GM18873 (cell line): ENCODE results near the gene NETO2.

Experiments used
- ATAC-seq: cut with Tn5 transposase; IDR thresholded peaks from one replicate; pipeline ENCODE4 v1.9.1; 2021; ENCODE audit warnings: mild to moderate bottlenecking, moderate library complexity, moderate number of reproducible peaks; ENCODE audit not compliant: unreplicated experiment, low FRiP score

NETO2 gene

DNA sequence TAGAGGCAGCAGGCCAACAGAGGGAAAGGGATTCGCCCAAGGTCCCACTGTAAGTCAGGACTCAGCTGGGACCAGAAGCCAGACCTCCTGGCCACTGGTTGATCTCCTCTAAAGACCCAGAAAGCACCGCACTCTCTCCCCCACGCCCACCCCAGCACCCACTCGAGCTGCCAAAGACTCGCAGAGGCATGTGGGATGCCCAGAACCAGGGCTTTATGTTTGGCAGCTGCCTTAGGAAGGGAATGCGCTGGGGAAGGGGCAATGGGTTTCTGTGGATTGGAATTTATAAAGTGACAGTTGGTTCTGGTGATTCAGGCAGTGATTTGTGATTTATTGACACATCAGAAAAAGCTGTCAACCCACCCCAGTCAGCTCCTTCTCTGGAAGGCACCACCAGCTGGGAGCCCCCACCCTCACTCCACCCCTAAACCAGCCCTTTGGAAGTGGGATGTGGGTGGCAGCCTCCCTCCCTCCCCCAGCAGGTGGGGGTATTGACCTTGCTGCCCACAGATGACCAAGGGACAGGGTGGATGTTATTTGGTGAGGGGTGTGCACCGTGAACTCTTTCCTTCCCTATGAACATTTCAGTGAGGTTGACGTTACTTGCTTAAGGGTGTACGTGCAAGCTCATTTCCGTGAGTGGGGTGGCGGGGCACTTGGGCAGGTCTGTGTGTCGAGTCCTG, 93.7 kb downstream of the NETO2 start:
- no peak for ATAC-seq

DNA sequence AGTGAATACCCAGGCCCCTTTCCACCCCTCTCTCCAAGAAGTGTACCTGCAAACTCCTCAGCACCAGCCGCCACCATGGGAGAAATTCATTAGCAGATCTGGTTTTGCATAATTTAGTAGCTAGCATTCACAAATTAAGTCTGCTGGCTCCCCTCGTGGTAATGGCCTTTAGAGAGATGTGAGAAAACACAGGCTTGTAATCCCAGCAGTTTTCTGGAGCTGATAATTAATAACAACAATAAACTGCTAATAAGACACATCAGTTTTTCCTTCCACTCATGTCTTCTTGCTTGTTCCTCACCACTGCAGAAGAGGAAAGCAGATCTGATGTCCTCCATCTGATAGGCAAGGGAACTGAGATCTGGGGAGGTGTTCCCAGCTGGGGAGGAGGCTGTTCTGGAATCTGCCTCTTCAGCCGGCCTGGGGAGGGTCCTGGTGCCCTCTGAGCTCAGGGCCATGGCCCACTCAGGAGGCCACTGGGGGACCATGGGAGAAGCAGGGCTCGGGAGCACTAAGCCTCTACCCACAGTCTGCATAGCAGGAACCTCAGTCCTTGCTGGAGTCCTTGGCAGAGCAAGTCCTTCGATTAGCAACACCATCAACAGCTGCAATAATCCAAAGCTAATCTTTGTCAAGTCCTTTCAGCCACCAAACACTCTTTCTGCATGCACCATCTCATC, 96.1 kb downstream of the NETO2 start:
- no peak for ATAC-seq

DNA sequence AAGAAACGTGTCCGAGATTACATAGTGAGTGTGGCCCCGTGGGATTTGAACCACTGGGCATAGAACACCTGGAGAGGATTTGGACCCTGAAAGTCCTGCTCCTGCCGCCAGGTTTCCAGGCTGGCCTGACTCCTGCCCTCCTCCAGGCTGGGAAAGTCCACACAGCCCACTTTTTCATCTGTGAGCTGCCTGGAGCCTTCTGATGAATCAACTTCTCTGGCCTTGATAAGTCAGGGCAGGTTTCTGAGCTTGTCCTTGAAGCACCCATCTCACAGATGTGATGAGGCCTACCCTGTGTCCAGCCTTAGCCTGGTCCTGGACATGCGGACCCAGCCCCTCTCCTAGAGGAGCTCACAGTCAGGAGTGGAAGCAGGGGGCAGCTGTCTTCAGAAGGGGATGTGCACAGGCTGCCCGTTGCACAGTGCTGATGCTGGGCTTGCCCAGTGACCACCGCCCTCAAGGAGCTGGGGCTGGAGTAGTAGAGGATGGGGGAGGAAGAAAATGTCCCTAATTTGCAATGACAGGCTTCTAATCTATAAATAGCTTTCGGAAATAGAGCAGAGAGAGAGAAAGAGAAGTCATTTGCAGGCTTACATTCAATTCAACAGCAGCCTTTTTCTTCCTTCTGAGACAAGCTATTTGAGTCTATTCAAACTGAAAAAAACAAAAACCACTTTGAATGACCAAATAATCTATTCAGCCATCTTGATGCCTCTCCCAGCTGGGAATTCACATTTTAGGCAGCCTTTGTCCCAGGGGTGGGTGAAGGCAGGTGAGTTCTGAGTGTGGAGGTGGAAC, 96.8 kb downstream of the NETO2 start:
- peak; percentile 71 for ATAC-seq

DNA sequence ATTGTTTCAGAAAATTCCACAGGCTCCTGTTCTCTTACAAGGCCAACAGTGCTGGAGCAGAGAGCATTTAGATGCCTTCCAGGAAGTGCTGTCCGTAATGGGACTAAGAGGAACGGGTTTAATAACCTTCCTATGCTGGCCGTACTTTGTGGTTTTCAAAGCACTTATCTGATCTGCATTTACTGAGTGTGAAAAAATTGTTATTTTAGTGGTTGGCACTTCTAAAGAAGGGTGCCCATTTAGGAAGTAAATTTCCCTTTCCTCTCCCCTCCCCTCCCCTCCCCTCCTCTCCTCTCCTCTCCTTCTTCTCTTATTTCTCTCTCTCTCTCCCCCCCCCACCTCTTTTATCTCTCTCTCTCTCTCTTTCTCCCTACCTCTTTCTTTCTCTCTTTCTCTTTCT, 98.3 kb downstream of the NETO2 start:
- ATAC-seq = no peak

DNA sequence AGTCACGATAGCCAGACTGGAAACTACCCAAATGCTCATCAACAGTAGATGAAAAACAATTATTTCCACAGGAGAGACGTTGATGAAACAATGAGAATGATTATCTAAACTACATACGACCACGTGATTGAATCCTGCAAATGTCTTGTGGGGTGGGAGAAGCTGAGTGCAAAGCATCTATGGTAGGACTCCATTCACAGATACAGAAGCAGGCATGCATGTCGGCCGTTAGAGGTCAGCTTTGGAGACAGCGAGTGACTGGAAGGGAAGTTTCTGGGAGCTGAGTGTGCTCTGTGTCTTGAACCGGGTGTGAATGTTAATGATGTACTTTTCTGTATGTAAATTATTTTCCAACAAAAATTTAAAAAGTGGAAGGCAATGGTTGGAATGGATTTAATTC, 98.7 kb downstream of the NETO2 start:
- no peak for ATAC-seq

DNA sequence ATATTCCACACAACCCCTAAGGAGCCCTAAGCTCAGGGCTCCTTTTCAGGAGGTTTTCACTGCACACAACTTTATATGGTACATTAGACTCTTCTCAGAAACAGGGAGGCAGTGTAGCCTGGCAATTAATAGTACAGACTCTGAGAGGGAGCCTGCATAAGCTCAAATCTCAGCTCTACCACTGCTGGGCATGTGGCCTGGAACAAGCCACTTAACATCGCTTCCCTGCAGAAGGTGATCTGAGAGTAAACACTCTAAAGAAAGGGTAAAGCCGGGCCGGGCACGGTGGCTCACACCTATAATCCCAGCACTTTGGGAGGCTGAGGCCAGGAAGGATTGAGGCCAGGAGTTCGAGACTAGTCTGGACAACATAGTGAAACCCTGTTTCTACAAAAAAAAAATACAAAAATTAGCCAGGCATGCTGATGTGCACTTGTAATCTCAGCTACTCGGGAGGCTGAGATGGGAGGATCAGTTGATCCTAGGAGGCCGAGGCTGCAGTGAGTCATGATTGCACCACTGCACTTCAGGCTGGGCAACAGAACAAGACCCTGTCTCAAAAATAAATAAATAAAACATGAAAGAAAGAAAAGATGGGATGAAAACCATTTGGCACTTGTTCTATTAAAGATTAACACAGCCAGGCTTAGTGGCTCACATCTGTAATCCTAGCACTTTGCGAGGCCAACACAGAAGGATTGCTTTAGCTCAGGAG, 99.6 kb downstream of the NETO2 start:
- no peak for ATAC-seq

DNA sequence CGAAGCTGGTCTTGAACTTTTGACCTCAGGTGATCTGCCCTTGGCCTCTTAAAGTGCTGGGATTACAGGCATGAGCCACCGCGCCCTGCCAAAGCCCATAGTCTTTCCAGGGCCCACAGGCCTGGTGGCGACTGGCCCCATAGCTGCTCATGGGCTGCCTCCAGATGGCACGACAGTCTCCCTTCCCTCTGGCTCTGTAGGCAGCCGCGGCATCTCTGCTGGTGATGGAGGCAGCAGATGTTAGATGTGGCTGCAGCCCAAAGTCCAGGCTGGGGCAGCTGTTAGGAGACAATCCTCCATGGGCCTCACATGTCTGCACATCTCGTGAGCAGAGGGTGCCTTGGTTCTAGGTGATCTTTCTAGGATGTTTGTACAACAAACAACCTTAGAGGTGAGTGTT, 100.5 kb downstream of the NETO2 start:
- no peak for ATAC-seq

DNA sequence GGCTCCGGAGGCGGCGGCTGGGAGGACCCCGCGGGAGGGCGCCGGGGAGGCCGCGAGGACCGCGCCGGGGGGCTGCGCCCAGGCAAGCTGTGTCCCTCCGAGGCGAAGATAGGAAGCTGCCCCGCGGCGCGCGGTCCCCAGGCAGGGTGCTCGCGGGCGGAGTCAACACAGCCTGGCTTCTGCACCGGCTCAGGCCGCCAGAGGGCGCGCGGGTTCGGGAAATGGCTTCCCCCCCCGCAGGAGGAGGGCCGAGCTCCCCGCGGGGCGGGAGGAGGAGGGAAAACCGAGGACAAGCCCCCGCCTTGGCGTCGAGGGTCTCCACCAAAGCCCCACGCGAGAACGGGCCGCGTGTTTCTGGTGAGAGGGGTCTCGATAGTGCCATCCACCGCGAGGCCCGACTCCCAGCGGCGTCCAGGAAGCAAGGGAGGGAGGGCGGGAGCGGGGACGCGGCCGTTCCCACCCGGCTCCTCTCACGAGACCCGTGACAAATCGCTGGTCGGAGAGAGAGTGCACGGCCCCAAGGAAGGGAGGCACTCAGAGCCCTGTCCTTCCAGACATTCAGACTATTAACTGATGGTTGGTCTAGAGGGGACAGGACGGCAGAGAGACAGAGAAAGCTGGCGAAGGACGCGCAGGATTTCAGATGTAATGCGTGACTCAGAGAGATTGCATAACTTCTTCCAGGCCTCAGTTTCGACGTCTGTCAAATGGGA, 105.8 kb downstream of the NETO2 start:
- peak; percentile 87 for ATAC-seq

DNA sequence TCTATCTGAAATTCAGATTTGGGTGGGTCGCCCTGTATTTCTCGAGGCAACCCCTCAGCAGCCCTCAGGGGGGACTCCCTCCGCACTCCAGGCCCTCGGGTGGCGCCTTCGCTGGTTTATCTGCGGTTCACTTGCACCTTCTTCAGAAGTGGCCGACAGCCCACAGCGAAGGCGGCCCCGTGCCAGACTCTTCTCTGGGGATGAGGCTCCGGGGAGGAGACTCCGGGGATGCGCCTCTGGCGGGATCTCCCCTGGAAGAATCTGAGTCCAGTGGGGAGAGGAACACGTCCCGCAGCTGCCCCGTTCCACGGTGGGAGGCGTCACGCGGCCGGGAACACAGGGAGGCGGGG, 106.4 kb downstream of the NETO2 start:
- no peak for ATAC-seq

DNA sequence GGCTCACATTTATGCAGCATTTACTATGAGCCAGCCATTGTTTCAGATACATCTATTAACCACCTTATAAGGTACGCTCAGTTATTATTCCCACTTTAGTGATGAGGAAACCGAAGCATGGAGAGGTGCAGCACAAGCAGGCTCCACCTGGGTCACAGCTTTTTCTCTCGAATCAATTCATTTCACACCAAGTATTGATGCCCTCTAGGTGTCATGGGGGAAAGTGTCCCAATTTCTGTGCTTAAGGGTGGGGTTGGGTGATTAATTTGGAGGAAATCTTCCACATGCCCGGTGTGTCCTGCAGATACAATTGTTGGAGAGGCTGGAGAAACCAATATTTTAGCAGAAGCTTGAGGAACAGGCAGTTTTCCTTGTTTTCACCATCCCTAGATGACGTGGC, 107.5 kb downstream of the NETO2 start:
- no peak for ATAC-seq

DNA sequence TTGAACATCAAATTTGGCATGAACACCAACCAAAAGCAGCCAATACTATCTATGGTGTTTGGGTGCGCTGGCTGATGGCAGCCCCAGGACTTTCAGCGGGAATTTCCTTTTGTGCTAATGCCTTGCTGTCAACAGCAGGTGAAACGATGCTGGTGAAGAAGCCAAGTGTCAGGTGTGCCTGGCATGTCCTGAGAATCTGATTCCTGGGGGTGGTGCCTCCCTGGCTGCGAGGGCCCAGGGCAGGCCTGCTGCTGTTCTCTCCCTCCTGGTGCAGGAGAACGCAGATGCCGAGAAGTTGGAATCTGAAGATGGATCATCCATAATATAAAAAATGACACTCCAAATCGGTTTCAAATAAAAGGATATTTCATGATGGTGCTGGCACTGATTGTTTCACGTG, 108.3 kb downstream of the NETO2 start:
- no peak for ATAC-seq

DNA sequence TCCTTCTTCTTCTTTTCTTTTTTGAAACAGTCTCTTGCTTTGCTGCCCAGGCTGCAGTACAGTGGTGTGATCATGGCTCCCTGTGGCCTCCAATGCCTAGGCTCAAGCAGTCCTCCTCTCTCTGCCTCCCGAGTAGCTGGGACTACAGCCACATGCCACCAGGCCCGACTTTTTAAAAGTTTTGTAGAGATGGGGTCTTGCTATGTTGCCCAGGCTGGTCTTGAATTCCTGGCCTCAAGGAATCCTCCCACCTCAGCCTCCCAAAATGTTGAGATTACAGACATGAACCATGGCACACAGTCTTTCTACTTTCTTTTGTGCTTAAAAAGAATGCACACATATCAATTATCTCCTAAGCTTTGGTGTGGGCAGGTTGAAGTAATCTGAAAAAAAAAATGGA, 109.3 kb downstream of the NETO2 start:
- ATAC-seq = no peak

DNA sequence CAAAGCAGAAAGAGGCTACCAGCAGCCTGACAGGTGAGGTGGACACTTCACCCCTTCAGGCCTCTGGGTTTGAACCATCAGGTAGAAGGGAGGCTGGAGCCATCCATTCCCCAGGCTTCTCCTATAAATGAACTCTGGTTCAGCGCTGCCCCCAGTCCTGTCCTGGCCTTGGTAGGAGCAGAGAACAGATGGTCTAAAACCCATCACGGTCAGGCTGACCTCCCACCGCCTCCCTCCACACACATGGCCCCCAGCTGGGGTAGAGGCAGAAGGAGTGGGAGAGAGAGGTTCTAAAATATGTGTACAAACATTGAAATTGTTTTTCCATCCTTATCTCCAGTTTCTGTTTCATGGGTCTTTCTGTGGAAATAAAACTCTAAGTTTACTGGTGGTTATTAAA, 110.6 kb downstream of the NETO2 start:
- ATAC-seq = no peak

DNA sequence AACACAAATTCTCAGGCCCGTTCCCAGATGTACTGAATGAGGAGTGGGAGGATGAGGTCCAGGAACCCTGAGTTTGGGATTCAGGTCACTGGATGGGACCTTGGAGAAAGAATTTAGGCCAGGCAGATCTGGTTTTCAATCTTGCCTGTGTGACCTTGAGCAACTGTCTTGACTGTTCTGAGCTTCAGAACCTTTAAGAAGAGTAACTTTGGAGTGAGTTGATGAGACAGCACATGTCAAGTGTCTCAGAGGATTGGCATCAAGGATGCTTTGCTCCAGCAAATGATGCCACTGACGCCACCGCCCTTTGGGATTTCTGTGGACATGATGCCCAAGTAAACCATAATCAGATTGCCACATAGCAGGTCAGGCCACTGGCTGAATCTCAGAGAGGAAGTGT, 114.0 kb downstream of the NETO2 start:
- no peak for ATAC-seq

DNA sequence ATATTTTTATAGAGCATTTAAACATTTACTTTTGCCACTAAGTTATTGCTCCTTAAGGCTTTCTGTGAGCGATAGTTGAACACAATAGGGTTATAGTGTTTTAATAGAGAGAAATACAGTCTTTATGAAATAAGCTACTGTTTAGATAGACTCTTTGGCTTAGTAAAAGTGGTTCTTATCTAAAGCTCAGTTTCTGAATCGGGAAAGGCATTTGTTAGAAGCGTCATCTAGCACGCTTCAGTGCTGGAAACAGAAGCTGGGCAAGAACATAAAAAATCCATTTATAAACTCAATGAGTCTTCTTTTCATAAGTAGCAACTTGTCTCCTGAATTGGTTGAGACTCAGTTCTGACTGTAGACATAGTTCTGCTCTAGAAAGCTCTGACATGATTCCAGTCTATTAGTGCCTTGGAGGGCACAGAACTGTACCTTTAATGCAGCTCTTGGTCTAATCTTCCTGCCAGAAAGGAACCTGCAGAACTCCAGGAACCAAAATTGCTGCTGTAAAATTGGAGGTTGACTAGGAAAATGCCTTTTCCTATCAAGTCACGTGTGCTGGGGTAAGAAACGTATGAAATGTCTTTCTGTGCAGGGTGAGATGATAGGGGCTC, 114.9 kb downstream of the NETO2 start:
- no peak for ATAC-seq
